PC-3 (cell line): ENCODE data around the gene C11orf68.

Experiments used
- EZH2 ChIP-seq: fragments of 300-600 bp; sonication (generic); IDR thresholded peaks from one replicate; pipeline ENCODE4 v1.6.1; 2017; ENCODE audit warnings: antibody characterized with exemption, mild to moderate bottlenecking, low read length; ENCODE audit not compliant: unreplicated experiment
- EZH2phosphoT487 ChIP-seq: fragments of 300-600 bp; sonication (generic); IDR thresholded peaks from 2 replicates; pipeline ENCODE4 v1.6.1; 2018; ENCODE audit warnings: mild to moderate bottlenecking, antibody characterized with exemption, low read length, borderline replicate concordance
- TF ChIP-seq, protein P1 (sequence below): fragments of 300-600 bp; sonication (generic); conservative IDR thresholded peaks from 2 replicates; pipeline ENCODE4 v1.5.1; 2017; ENCODE audit warnings: antibody characterized with exemption, low read depth, mild to moderate bottlenecking, low read length

DNA sequence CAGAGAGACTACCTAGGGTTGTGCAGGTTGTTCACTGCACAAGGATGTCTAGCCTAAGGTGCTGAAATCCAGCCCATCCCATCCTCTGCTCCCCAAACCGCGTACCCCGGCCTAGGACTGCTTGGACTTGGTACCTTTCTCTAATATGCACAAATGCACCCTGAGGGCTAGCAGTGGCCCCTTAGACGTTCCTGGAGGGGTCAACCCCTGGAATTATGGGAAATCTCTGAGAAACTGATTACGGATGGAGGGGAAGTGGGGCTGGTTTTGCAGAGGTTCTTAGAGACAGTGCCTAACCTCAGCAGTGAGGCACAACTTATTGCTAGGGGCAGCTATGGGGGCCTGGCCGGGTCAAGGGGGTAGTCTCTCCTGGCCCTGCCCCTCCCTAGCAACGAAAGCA lies 2.5 kb downstream of the C11orf68 start:
- TF ChIP-seq, protein P1, sequence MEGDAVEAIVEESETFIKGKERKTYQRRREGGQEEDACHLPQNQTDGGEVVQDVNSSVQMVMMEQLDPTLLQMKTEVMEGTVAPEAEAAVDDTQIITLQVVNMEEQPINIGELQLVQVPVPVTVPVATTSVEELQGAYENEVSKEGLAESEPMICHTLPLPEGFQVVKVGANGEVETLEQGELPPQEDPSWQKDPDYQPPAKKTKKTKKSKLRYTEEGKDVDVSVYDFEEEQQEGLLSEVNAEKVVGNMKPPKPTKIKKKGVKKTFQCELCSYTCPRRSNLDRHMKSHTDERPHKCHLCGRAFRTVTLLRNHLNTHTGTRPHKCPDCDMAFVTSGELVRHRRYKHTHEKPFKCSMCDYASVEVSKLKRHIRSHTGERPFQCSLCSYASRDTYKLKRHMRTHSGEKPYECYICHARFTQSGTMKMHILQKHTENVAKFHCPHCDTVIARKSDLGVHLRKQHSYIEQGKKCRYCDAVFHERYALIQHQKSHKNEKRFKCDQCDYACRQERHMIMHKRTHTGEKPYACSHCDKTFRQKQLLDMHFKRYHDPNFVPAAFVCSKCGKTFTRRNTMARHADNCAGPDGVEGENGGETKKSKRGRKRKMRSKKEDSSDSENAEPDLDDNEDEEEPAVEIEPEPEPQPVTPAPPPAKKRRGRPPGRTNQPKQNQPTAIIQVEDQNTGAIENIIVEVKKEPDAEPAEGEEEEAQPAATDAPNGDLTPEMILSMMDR = no peak
- TF ChIP-seq EZH2 (no peak), EZH2phosphoT487 (no peak)
